Neural progenitor cell (in vitro differentiated cells): ENCODE measurements around the gene IQCH.

Source experiments
- EZH2 ChIP-seq: fragments of 200-600 bp; sonication (generic); IDR thresholded peaks from 2 replicates; pipeline ENCODE4 v1.6.1; 2017; ENCODE audit warnings: antibody characterized with exemption, mild to moderate bottlenecking, moderate library complexity
- EZH2phosphoT487 ChIP-seq: fragments of 200-600 bp; sonication (generic); IDR thresholded peaks from 2 replicates; pipeline ENCODE4 v1.6.1; 2017; ENCODE audit warnings: antibody characterized with exemption
- TF ChIP-seq, protein P1 (sequence below): fragments of 200-600 bp; sonication (generic); IDR thresholded peaks from 2 replicates; pipeline ENCODE4 v1.5.1; 2017; ENCODE audit warnings: antibody characterized with exemption, mild to moderate bottlenecking

GRCh38 chr15:67468416-67468815 lies 213.8 kb downstream of the IQCH start:
- TF ChIP-seq, protein P1, sequence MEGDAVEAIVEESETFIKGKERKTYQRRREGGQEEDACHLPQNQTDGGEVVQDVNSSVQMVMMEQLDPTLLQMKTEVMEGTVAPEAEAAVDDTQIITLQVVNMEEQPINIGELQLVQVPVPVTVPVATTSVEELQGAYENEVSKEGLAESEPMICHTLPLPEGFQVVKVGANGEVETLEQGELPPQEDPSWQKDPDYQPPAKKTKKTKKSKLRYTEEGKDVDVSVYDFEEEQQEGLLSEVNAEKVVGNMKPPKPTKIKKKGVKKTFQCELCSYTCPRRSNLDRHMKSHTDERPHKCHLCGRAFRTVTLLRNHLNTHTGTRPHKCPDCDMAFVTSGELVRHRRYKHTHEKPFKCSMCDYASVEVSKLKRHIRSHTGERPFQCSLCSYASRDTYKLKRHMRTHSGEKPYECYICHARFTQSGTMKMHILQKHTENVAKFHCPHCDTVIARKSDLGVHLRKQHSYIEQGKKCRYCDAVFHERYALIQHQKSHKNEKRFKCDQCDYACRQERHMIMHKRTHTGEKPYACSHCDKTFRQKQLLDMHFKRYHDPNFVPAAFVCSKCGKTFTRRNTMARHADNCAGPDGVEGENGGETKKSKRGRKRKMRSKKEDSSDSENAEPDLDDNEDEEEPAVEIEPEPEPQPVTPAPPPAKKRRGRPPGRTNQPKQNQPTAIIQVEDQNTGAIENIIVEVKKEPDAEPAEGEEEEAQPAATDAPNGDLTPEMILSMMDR, result no peak
- TF ChIP-seq EZH2 (no peak), EZH2phosphoT487 (no peak)
